HG03442 (cell line): ENCODE data around the gene KLRK1.
"Not testable (repeated sequence)": the region's sequence is repeated elsewhere in the genome, so short reads cannot be mapped to it uniquely, and the experiment has no call there.

Experiments
- ATAC-seq: cut with Tn5 transposase; IDR thresholded peaks from one replicate; pipeline ENCODE4 v1.9.1; 2021; ENCODE audit warnings: mild to moderate bottlenecking, moderate library complexity; ENCODE audit not compliant: unreplicated experiment

Gene KLRK1

GRCh38 chr12:10389904-10390303, at the start of gene KLRK1:
Gene KLRK1 (minus strand): TSS chr12:10390041. CDS start chr12:10388810, 1,231 bp downstream.
- ATAC-seq = no peak

- ATAC-seq = not testable (repeated sequence)
Observed at GRCh38 chr12:10437601-10438000, 47.8 kb upstream of the KLRK1 start.

DNA sequence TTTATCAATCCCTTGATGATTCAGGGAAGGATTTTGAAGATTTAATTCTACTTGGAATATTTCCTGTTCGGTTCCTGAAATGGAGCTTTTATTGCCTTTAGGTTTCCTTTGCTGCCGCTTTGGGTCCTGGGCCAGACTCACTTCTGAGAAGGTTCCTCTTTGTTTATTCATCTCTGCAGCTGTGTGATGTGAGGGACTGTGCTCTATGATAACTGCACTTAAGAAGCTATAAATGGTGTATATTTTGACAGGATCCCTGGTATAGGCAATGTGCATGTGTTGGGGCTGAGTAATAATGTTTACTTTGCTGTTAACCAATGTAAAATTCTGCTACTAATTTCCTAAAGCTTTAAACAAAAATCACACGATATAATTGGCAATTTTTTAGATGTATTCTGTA, 46.0 kb upstream of the KLRK1 start, which contains the start of gene KLRC2:
Gene KLRC2, minus strand, starts transcription at position 195 of the 400 bp plus-strand sequence. Its CDS starts 24 bp downstream, at position 171.
- ATAC-seq = not testable (repeated sequence)

- ATAC-seq = not testable (repeated sequence)
Observed at GRCh38 chr12:10430623-10431022, 40.8 kb upstream of the KLRK1 start.

GRCh38 chr12:10425938-10426337, 36.1 kb upstream of the KLRK1 start:
- not testable (repeated sequence) for ATAC-seq

DNA sequence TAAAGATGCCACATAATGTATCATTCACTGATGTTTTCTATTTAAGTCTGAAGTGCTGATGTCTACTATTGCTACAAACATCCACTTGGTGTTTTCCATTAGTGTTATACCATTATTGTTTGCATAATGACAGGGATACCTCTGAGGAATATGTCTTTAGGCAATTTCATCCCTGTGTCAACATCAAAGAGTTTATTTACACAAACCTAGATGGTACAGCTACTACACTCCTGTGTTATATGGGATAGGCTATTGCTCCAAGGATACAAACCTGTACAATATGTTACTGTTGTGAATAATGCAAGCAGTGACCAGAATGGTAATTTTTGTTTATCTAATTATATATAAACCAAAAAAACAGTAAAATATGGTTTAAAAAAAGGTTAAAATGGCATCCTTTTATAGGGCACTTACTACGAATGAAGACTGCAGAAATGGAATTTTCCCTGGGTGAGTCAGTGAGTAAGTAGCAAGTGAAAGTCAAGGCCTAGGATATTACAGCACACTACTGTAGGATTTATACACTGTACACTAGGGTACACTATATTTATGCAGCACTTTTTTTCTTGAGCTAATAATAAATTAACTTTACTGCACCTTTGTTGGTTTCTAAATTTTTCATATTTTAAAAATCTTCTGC, 34.5 kb upstream of the KLRK1 start:
- ATAC-seq = not testable (repeated sequence)

DNA sequence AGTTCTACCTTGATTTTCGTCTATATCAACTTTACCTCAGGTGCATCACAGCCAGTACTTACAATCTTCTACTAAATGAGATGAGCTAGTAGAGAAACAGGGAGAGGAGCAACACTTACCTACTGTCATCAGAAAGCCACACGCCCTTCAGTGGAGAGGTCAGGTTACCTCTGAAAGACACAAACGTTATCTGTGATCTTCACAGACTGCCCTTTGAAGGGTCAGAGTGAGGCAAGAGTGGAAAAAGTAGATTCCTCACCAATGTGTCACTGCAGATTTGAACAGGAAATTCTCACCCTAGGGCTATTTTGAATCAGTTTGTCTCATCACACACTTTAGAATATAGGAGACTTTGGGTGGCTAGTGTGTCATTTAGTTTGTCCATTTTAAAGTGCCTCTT, 32.3 kb upstream of the KLRK1 start:
- ATAC-seq = not testable (repeated sequence)

DNA sequence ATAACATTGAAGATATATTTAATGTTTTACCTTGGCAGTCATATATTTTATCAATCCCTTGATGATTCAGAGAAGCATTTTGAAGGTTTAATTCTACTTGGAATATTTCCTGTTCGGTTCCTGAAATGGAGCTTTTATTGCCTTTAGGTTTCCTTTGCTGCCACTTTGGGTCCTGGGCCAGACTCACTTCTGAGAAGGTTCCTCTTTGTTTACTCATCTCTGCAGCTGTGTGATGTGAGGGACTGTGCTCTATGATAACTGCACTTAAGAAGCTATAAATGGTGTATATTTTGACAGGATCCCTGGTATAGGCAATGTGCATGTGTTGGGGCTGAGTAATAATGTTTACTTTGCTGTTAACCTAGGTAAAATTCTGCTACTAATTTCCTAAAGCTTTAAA, 30.5 kb upstream of the KLRK1 start, which contains the start of gene KLRC3:
Gene KLRC3, minus strand, starts transcription at position 262 of the 400 bp plus-strand sequence. Its CDS starts 45 bp downstream, at position 217.
- ATAC-seq = not testable (repeated sequence)

DNA sequence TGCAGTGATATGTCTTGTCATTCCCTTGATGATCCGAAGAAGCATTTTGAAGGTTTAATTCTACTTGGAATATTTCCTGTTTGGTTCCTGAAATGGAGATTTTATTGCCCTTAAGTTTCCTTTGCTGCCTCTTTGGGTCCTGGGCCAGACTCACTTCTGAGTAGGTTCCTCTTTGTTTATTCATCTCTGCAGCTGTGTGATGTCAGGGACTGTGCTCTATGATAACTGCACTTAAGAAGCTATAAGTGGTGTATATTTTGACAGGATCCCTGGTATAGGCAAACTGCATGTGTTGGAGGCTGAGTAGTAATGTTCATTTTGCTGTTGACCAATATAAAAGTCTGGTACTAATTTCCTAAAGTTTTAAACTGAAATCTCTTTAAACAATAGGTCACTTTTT, 19.6 kb upstream of the KLRK1 start, which contains the start of gene KLRC4:
Gene KLRC4, minus strand, starts transcription at position 366 of the 400 bp plus-strand sequence. Its CDS starts 182 bp downstream, at position 184.
- ATAC-seq = no peak

DNA sequence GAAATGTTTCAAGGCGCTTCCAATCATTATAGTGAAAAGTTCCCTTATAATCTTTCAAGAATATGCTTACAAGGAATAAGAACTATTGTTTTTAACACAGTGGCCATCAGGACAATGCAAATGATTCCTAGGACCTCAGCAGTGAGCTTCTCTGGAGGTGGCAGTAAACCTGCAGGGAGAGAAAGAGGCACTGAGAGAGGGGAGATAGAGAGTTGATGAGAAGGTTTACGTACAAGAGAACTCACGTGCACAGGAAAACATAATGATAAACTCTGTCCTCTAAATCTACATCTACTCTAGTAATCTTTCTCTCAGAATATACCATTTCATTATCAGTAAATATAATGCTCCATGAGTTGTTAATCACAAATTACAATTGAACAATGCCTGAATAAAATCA, 19.0 kb upstream of the KLRK1 start:
- ATAC-seq = no peak

GRCh38 chr12:10406725-10407124, 16.9 kb upstream of the KLRK1 start:
- ATAC-seq = no peak

DNA sequence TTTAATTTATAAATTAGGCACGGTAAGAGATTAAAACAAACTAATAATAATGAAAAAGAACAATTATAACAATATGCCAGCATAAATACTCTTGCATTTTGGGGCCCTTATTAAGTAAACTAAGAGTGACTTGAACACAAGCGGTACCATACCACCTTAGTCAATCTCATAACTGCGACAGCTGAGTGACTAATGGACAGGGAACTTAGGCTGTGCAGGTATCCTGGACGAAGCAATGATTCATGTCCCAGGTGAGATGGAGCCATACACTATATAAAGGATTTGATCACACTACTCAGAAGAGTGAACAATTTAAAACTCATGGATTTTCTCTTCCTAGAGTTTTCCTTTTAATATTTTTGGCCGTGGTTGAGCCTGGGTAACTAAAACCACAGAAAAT, 15.5 kb upstream of the KLRK1 start:
- ATAC-seq = no peak

DNA sequence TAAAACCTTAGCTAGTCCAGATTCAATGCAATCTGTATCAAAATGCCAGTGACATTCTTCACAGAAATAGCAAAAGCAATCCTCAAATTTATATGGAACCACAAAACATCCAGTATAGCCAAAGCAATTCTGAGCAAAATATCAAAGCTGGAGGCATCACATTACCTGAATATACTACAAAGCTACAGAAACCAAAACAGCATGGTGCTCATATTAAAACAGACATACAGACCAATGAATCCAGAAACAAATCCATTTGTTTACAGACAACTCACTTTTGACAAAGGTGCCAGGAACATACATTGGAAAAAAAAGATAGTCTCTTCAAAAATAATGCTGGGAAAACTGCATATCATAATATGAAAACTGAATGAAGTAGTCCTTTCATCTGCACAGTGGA, 15.0 kb upstream of the KLRK1 start:
- no peak for ATAC-seq

DNA sequence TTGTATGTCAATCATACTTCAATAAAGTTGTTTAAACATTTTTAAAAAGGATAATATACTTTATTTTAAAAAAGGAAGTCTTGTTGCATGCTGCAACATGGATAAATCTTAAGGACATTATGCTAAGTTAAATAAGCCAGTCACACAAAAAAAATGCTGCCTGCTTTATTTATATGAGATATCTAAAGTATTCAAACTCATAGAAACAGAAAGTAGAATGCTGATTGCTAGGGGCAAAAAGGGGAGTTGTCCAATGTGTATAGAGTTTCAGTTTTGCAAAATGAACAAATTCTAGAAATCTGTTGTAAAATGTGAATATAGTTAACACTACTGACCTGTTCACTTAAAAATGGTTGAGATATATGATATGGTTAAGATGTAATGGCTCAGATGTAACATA, 11.0 kb upstream of the KLRK1 start:
- no peak for ATAC-seq

GRCh38 chr12:10398168-10398567, 8.3 kb upstream of the KLRK1 start:
- ATAC-seq = no peak

DNA sequence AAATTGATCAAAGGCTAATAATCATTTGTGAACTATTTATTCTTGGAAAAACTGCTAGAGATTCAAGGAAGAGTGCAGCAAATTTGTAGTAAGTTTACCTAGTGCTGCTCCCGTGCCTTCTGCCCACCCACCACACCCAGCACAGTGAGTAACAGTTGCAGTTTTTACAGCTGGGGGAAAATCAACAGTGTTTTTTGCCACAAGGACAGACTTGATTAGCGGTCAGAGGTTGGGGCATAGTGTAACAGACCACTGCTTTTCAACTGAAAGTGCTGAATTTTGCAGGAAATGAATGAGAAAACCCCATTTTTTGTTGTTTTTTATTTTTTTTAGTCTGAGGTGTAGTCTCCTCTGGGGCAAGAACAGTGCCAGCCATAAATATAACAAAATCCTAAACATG, 7.5 kb upstream of the KLRK1 start:
- ATAC-seq = no peak

DNA sequence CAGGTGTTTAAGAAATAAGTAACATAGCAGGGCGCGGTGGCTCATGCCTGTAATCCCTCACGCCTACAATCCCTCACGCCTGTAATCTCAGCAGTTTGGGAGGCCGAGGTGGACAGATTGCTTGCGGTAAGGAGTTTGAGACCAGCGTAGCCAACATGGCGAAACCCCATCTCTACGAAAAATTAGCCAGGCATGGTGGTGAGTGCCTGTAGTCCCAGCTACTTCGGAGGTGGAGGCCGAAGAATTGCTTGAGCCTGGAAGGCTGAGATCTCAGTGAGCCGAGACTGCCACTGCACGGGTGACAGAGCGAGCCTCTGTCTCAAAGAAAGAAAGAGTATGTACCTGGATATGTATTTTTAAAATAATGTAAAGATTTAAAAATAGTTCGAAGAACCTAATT, 6.3 kb upstream of the KLRK1 start:
- not testable (repeated sequence) for ATAC-seq

DNA sequence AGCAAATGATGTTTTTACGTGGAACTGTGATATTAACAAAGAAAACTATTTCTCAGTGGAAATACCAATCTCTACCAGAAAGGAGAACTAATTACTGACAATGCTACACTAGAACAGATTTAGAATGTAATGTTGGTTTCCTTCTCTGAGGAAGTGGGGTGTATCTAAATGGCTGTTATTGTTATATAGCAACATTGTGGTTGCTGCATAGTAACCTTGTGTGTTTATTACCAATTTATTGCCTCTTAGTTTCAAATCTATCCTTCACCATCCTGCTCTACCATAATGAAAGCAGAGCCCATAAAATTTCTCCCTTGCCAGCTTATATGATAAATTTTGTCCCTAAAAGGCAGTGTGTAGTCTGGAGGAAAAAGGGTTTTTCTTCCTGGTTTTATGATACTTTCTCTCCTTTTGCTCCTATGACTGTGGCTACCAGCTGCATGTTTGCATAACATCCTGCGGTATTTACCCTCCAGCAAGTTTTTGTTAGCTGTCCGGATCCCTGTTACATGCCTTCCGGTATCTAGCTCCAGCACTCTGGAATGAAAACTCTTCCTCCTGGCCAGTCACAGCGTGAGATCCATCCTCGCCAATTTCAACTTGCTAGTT, 5.7 kb upstream of the KLRK1 start:
- peak; percentile 76 for ATAC-seq

DNA sequence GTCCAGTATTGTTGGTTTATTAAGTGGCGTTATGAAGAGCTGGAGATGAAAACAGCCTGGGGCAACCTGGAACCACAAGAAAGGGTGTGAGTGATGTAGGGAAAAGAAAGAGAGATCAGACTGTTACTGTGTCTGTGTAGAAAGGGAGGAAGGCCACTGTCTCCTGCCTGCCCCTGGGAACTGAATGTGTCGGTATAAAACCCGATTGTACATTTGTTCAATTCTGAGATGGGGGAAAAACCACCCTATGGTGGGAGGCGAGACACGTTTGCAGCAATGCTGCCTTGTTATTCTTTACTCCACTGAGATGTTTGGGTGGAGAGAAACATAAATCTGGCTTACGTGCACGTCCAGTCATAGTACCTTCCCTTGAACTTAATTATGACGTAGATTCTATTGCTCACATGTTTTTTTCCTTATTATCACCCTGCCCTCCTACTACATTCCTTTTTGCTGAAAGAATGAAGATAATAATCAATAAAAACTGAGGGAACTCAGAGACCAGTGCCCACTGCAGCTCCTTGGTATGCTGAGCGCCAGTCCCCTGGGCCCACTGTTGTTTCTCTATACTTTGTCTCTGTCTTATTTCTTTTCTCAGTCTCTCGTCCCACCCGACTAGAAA, 4.8 kb upstream of the KLRK1 start:
- ATAC-seq = not testable (repeated sequence)

- no peak for ATAC-seq
Observed at GRCh38 chr12:10393291-10393690, 3.5 kb upstream of the KLRK1 start.

GRCh38 chr12:10392394-10392930, 2.6 kb upstream of the KLRK1 start:
- peak; percentile 62 for ATAC-seq

DNA sequence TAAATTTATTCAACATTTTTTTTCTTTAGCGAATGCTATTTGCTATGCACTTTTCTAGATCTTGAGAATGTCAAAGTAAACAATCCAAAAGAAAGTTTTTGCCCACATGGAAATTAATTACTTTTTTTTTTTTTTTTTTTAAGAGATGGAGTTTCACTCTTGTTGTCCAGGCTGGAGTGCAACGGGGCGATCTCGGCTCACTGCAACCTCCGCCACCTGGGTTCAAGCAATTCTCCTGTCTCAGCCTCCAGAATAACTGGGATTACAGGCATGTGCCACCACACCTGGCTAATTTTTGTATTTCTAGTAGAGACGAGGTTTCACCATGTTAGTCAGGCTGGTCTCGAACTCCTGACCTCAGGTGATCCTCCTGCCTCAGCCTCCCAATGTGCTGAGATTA, 1.1 kb upstream of the KLRK1 start:
- ATAC-seq = not testable (repeated sequence)
